DOHH2 (cell line): ENCODE measurements around the gene APLP2.

ENCODE experiments used
- EZH2phosphoT487 ChIP-seq: fragments of 200-600 bp; sonication (generic); IDR thresholded peaks from 2 replicates; pipeline ENCODE4 v1.6.1; 2017; ENCODE audit warnings: borderline replicate concordance, mild to moderate bottlenecking, antibody characterized with exemption, low read length, moderate library complexity, mixed read lengths
- TF ChIP-seq, protein P1 (sequence below): fragments of 200-600 bp; sonication (generic); IDR thresholded peaks from one replicate; pipeline ENCODE4 v1.5.1; 2014; ENCODE audit warnings: antibody characterized with exemption, mild to moderate bottlenecking, low read depth, low read length; ENCODE audit not compliant: poor library complexity, severe bottlenecking

DNA sequence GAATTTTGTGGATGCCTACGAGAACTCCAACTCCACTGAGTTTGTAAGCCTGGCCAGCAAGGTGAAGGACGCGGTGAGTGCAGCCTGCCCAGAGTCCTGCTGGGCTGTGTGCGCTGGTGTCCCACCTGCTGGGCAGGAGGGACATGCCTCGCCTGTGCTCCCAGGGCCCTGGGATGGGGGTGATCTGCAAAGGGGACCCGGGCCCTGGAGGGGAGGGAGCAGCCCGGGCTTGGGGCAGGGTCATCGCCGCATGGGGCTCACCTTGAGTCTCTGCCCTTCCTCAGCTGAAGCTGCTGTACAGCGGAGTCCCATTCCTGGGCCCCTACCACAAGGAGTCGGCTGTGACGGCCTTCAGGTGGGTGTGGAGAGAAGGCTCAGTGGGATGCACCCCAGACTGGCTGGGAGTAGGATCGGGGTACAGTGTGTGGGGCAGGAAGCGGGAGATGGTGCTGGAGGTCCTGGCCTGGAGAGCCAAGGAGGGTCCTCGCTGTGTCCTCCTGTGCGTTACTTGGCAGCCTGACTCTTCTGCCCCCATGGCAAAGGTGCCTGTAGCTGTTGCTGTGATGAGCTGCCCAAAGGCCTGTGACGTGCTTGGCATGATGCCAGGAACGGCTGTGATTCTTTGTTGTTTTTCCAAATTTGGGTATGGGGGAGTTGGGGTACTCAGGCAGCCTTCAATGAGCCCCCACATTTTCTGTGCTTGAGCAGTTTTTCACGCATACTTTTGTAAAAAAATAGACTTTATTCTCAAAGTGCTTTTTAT, 119.1 kb downstream of the APLP2 start:
- TF ChIP-seq, protein P1, sequence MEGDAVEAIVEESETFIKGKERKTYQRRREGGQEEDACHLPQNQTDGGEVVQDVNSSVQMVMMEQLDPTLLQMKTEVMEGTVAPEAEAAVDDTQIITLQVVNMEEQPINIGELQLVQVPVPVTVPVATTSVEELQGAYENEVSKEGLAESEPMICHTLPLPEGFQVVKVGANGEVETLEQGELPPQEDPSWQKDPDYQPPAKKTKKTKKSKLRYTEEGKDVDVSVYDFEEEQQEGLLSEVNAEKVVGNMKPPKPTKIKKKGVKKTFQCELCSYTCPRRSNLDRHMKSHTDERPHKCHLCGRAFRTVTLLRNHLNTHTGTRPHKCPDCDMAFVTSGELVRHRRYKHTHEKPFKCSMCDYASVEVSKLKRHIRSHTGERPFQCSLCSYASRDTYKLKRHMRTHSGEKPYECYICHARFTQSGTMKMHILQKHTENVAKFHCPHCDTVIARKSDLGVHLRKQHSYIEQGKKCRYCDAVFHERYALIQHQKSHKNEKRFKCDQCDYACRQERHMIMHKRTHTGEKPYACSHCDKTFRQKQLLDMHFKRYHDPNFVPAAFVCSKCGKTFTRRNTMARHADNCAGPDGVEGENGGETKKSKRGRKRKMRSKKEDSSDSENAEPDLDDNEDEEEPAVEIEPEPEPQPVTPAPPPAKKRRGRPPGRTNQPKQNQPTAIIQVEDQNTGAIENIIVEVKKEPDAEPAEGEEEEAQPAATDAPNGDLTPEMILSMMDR, result no peak
- TF ChIP-seq EZH2phosphoT487, result no peak
